Keratinocyte (primary cell): Measurements from ENCODE around the gene ZNF546. TPM values are rescaled to one million over a fixed set of nuclear protein-coding genes. Genes with fewer than 3 reads are reported as not detected.

Experiments
- DNase-seq: peaks from one replicate; pipeline ENCODE4 v3.0.0-alpha.2; 2011; ENCODE audit warnings: low read depth, missing footprints, low spot score
- FAIRE-seq: peaks from 2 replicates; lab custom pipeline; 2011; peaks lifted over from hg19 to GRCh38; lab: Jason Lieb, UNC
- H2AFZ ChIP-seq: 2 replicates; pipeline ENCODE4 v1.6.0; 2012; ENCODE audit warnings: low read length, control low read depth, inconsistent platforms; ENCODE audit not compliant: control insufficient read depth
- H3K27ac ChIP-seq: 2 replicates; pipeline ENCODE4 v1.5.1; 2011; ENCODE audit warnings: low read length; ENCODE audit not compliant: control insufficient read depth, insufficient read depth
- H3K27me3 ChIP-seq: 3 replicates; pipeline ENCODE4 v1.6.0; 2011; ENCODE audit warnings: low read length; ENCODE audit not compliant: control insufficient read depth, insufficient read depth; ENCODE audit errors: extremely low read depth
- H3K36me3 ChIP-seq, 2 experiments: 2 replicates in 1 of 2; 3 replicates in 1 of 2; pipeline ENCODE4 v1.5.1; 2011; ENCODE audit warnings: low read length in 2 of 2, mild to moderate bottlenecking in 1 of 2; ENCODE audit not compliant: control insufficient read depth in 2 of 2, insufficient read depth in 2 of 2; ENCODE audit errors: extremely low read depth in 1 of 2
- H3K4me1 ChIP-seq: 3 replicates; pipeline ENCODE4 v1.5.1; 2011; ENCODE audit warnings: low read length; ENCODE audit not compliant: control insufficient read depth, insufficient read depth; ENCODE audit errors: extremely low read depth
- H3K4me2 ChIP-seq: 3 replicates; pipeline ENCODE4 v1.6.0; 2011; ENCODE audit warnings: low read depth, low read length; ENCODE audit not compliant: control insufficient read depth, insufficient read depth; ENCODE audit errors: extremely low read depth
- H3K4me3 ChIP-seq, 3 experiments: fragments of 200-600 bp in 1 of 3; sonication (generic) in 1 of 3; 2 replicates in 2 of 3; 3 replicates in 1 of 3; pipeline ENCODE4 v1.5.1; 2011 to 2016; ENCODE audit warnings: low read length in 3 of 3, mild to moderate bottlenecking in 3 of 3, control low read depth in 2 of 3, inconsistent platforms in 1 of 3, low read depth in 1 of 3, mixed read lengths in 1 of 3, mixed run types in 1 of 3, moderate library complexity in 1 of 3; ENCODE audit not compliant: control insufficient read depth in 2 of 3, insufficient read depth in 2 of 3; ENCODE audit errors: extremely low read depth in 1 of 3
- H3K79me2 ChIP-seq: 2 replicates; pipeline ENCODE4 v1.6.0; 2012; ENCODE audit warnings: low read length; ENCODE audit not compliant: control insufficient read depth, insufficient read depth
- H3K9ac ChIP-seq: 3 replicates; pipeline ENCODE4 v1.6.0; 2011; ENCODE audit warnings: low read length; ENCODE audit not compliant: control insufficient read depth, insufficient read depth; ENCODE audit errors: extremely low read depth
- H3K9me1 ChIP-seq: 3 replicates; pipeline ENCODE4 v1.6.0; 2011; ENCODE audit warnings: low read length; ENCODE audit not compliant: control insufficient read depth, insufficient read depth; ENCODE audit errors: extremely low read depth
- H3K9me3 ChIP-seq: 2 replicates; pipeline ENCODE4 v1.5.1; 2012; ENCODE audit warnings: low read depth, low read length; ENCODE audit not compliant: control insufficient read depth
- H4K20me1 ChIP-seq: 3 replicates; pipeline ENCODE4 v1.6.0; 2011; ENCODE audit warnings: low read length; ENCODE audit not compliant: control insufficient read depth, insufficient read depth; ENCODE audit errors: extremely low read depth
- CTCF ChIP-seq, 3 experiments: IDR thresholded peaks in 1 of 3; conservative IDR thresholded peaks in 1 of 3; optimal IDR thresholded peaks in 1 of 3; 2 replicates in 2 of 3; 3 replicates in 1 of 3; pipeline versions ENCODE3 to v1.5.1; 2011; ENCODE audit warnings: low read length in 3 of 3, mild to moderate bottlenecking in 3 of 3, moderate library complexity in 2 of 3, control low read depth in 1 of 3, inconsistent platforms in 1 of 3; ENCODE audit not compliant: insufficient read depth in 2 of 3; ENCODE audit errors: extremely low read depth in 1 of 3
- EZH2 ChIP-seq: IDR thresholded peaks from one replicate; pipeline ENCODE4 v1.6.1; 2012; ENCODE audit warnings: inconsistent platforms, mild to moderate bottlenecking, low read length, moderate library complexity
- dilution Hi-C: fragments of 300-500 bp; cut with MboI; formaldehyde crosslinking; loops from one replicate; pipeline ENCODE4 v1.7.0; 2020; ENCODE audit warnings: low sequenced_read_pairs; ENCODE audit not compliant: extremely low pct_ligation_motif_present
- polyA plus RNA-seq, 5 experiments: library from polyadenylated mRNA; depleted of rRNA in 3 of 5; stranded (reverse) in 3 of 5; stranded (forward) in 1 of 5; unstranded in 1 of 5; fragments of >200 nt; gene quantifications; 1 replicate in 1 of 5; 2 replicates in 3 of 5; 3 replicates in 1 of 5; pipeline versions ENCODE4 v1.2.1 to v1.2.3, GENCODE V29; 2011 to 2012; ENCODE audit warnings: missing spikeins in 2 of 5, low read depth in 1 of 5, low replicate concordance in 1 of 5

ZNF546 gene
- polyA plus RNA-seq, 1 donor (not counting 4 experiments of a cell fraction or from before 2014, with no cell fraction given): 0.52 TPM

DNA sequence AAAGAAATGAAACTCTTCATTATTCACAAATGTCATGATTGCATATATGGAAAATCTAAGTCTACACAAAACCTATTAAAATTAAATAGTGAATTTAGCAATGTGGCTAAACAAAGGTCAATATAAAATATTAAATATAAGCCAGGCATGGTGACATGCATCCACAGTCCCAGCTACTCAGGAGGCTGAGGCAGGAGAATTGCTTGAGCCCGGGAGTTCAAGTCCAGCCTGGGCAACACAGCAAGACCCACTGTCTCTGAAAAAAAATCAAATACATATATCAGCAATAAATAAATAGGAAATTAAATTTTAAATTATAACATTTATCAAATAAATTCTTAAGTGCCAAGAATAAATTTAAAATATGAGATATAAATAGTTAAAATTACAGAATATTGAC is 14.0 kb upstream of the ZNF546 start:
- no peaks in the 10 kb centered on the region for H3K4me1 ChIP-seq
- H3K9me3 ChIP-seq: peaks cover 2% of the 10 kb centered on the region
- dilution Hi-C loops: no loop called here
- DNase-seq (no peak), FAIRE-seq (no peak)
- no peaks in the 10 kb centered on the region for H4K20me1 ChIP-seq
- TF ChIP-seq EZH2 (no peak), CTCF (optimal IDR thresholded peaks at IDR 0.05 in 1 of 3, IDR thresholded peaks at IDR 0.05 in 1 of 3, conservative IDR thresholded peaks at IDR 0.05 in 1 of 3; ENCODE audit: extremely low read depth in 1 of 3, insufficient read depth in 2 of 3, low read length in 3 of 3) (no peak)
- H3K27ac ChIP-seq: no peak overlapping the region
- H3K27me3 ChIP-seq: no peaks in the 10 kb centered on the region
- H3K4me2 ChIP-seq: no peak overlapping the region
- peaks cover 21 to 30% of the 10 kb centered on the region in 2 experiments for H3K36me3 ChIP-seq
- H2AFZ ChIP-seq: no peak overlapping the region
- no peak overlapping the region for H3K9ac ChIP-seq
- H3K4me3 ChIP-seq: no peak overlapping the region
- no peaks in the 10 kb centered on the region for H3K9me1 ChIP-seq
- H3K79me2 ChIP-seq: no peaks in the 10 kb centered on the region

DNA sequence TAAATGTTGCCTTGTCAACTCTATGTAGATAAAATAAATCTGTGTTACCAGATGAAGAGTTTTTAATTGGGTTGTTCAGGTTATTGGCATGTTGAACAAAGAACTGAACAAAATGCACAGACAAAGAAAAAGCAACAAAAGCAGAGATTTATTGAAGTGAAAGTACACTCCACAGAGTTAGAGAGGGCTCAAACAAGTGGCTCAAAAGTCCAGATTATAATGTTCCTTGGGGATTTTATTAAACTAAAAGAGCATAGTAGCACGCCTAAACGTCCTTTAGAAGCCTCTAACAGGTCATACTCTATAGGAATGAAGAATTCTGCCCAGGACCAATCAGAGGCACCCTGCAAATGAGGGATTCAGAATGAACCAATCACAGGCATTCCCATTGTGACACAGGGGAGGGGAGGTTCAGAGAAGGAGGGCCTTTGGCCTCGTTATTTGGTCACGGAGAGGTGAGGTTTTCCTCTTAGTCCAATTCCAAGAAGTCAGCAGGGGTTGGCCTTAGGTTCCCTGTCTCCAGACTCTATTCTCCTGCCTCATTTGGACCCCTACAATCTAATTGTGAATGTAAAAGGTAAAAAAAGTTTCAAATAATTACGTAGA is 13.1 kb upstream of the ZNF546 start:
- Histone ChIP-seq H3K4me3 (no peak overlapping the region), H2AFZ (no peak overlapping the region), H3K4me2 (no peak overlapping the region), H3K4me1 (no peaks in the 10 kb centered on the region), H4K20me1 (no peaks in the 10 kb centered on the region), H3K27ac (no peak overlapping the region), H3K9me1 (no peaks in the 10 kb centered on the region), H3K36me3 (peaks cover 14 to 22% of the 10 kb centered on the region in 2 experiments), H3K79me2 (no peaks in the 10 kb centered on the region), H3K9me3 (peaks cover 2% of the 10 kb centered on the region), H3K27me3 (no peaks in the 10 kb centered on the region), H3K9ac (no peak overlapping the region)
- dilution Hi-C loops: no loop called here
- FAIRE-seq (no peak), DNase-seq (no peak)
- no peak for TF ChIP-seq CTCF (optimal IDR thresholded peaks at IDR 0.05 in 1 of 3, IDR thresholded peaks at IDR 0.05 in 1 of 3, conservative IDR thresholded peaks at IDR 0.05 in 1 of 3; ENCODE audit: extremely low read depth in 1 of 3, insufficient read depth in 2 of 3, low read length in 3 of 3)
- no peak for TF ChIP-seq EZH2
